Measurements from ENCODE around the gene HORMAD2. TPM values are rescaled to one million over a fixed set of nuclear protein-coding genes. Genes with fewer than 3 reads are reported as not detected.
"Not testable (repeated sequence)": the region's sequence is repeated elsewhere in the genome, so short reads cannot be mapped to it uniquely, and the experiment has no call there.

HORMAD2 gene
- polyA plus RNA-seq, 1 donor = not detected

- DNase-seq (ENCODE audit: low read depth) = no peak
These were observed 22.9 kb upstream of the HORMAD2 start for GRCh38 chr22:30057375-30057774.

GRCh38 chr22:30059346-30060020, 20.8 kb upstream of the HORMAD2 start:
- DNase-seq (ENCODE audit: low read depth) = not testable (repeated sequence)

GRCh38 chr22:30061094-30061493, 19.2 kb upstream of the HORMAD2 start:
- not testable (repeated sequence) for DNase-seq (ENCODE audit: low read depth)

- no peak for DNase-seq (ENCODE audit: low read depth)
These were observed 18.0 kb upstream of the HORMAD2 start for GRCh38 chr22:30062259-30062658.

- no peak for DNase-seq (ENCODE audit: low read depth)
These were observed 17.3 kb upstream of the HORMAD2 start for GRCh38 chr22:30062950-30063349.

GRCh38 chr22:30064172-30064571, 16.1 kb upstream of the HORMAD2 start:
- no peak for DNase-seq (ENCODE audit: low read depth)

GRCh38 chr22:30073743-30074142, 6.5 kb upstream of the HORMAD2 start:
- no peak for DNase-seq (ENCODE audit: low read depth)

- no peak for DNase-seq (ENCODE audit: low read depth)
These were observed 6.1 kb upstream of the HORMAD2 start for GRCh38 chr22:30074147-30074546.

- no peak for DNase-seq (ENCODE audit: low read depth)
These were observed 5.3 kb upstream of the HORMAD2 start for GRCh38 chr22:30074994-30075393.

GRCh38 chr22:30077279-30077880, 2.9 kb upstream of the HORMAD2 start:
- DNase-seq (ENCODE audit: low read depth) = no peak

- DNase-seq (ENCODE audit: low read depth) = no peak
These were observed 1.6 kb upstream of the HORMAD2 start for GRCh38 chr22:30078320-30079311.

- no peak for DNase-seq (ENCODE audit: low read depth)
These were observed 541 bp downstream of the HORMAD2 start for GRCh38 chr22:30080805-30081204.

GRCh38 chr22:30086496-30086895, 6.2 kb downstream of the HORMAD2 start:
- no peak for DNase-seq (ENCODE audit: low read depth)

GRCh38 chr22:30087037-30087436, 6.8 kb downstream of the HORMAD2 start:
- not testable (repeated sequence) for DNase-seq (ENCODE audit: low read depth)

- DNase-seq (ENCODE audit: low read depth) = no peak
These were observed 7.3 kb downstream of the HORMAD2 start for GRCh38 chr22:30087611-30088010.

- no peak for DNase-seq (ENCODE audit: low read depth)
These were observed 8.2 kb downstream of the HORMAD2 start for GRCh38 chr22:30088468-30088867.

GRCh38 chr22:30089655-30089974, 9.4 kb downstream of the HORMAD2 start:
- no peak for DNase-seq (ENCODE audit: low read depth)

GRCh38 chr22:30092686-30093085, 12.4 kb downstream of the HORMAD2 start:
- DNase-seq (ENCODE audit: low read depth) = no peak

- no peak for DNase-seq (ENCODE audit: low read depth)
These were observed 14.5 kb downstream of the HORMAD2 start for GRCh38 chr22:30094804-30095203.

- DNase-seq (ENCODE audit: low read depth) = no peak
These were observed 17.6 kb downstream of the HORMAD2 start for GRCh38 chr22:30097861-30098260.

GRCh38 chr22:30100770-30101169, 20.5 kb downstream of the HORMAD2 start:
- not testable (repeated sequence) for DNase-seq (ENCODE audit: low read depth)

GRCh38 chr22:30104501-30105156, 24.4 kb downstream of the HORMAD2 start:
- DNase-seq (ENCODE audit: low read depth) = no peak

All from forelimb muscle (tissue), 1 donor.